ENCODE data around the gene TK1.

Gene TK1

GRCh38 chr17:78219396-78220150, 32.7 kb upstream of the TK1 start:
- DNase-seq (ENCODE audit: low read depth), result no peak

GRCh38 chr17:78214706-78215061, 27.8 kb upstream of the TK1 start:
- no peak for DNase-seq (ENCODE audit: low read depth)

GRCh38 chr17:78214016-78214705, 27.3 kb upstream of the TK1 start, which contains the start of gene BIRC5:
BIRC5 (plus strand) TSS chr17:78214253; CDS start chr17:78214317, 64 bp downstream.
- peak; percentile 85 for DNase-seq (ENCODE audit: low read depth)

GRCh38 chr17:78211032-78211431, 24.2 kb upstream of the TK1 start:
- no peak for DNase-seq (ENCODE audit: low read depth)

- no peak for DNase-seq (ENCODE audit: low read depth)
Measured at GRCh38 chr17:78210111-78210510, 23.3 kb upstream of the TK1 start.

- no peak for DNase-seq (ENCODE audit: low read depth)
Measured at GRCh38 chr17:78208486-78208885, 21.6 kb upstream of the TK1 start.

- DNase-seq (ENCODE audit: low read depth), result no peak
Measured at GRCh38 chr17:78206298-78206697, 19.4 kb upstream of the TK1 start.

- no peak for DNase-seq (ENCODE audit: low read depth)
Measured at GRCh38 chr17:78205124-78205775, 18.4 kb upstream of the TK1 start.

GRCh38 chr17:78204387-78205123, 17.7 kb upstream of the TK1 start:
- DNase-seq (ENCODE audit: low read depth), result no peak

- no peak for DNase-seq (ENCODE audit: low read depth)
Measured at GRCh38 chr17:78202666-78203065, 15.8 kb upstream of the TK1 start.

- no peak for DNase-seq (ENCODE audit: low read depth)
Measured at GRCh38 chr17:78200451-78200850, 13.6 kb upstream of the TK1 start.

- no peak for DNase-seq (ENCODE audit: low read depth)
Measured at GRCh38 chr17:78197147-78197832, 10.4 kb upstream of the TK1 start.

- DNase-seq (ENCODE audit: low read depth), result no peak
Measured at GRCh38 chr17:78196716-78197115, 9.9 kb upstream of the TK1 start.

GRCh38 chr17:78185981-78186691, 716 bp downstream of the TK1 start:
- no peak for DNase-seq (ENCODE audit: low read depth)

GRCh38 chr17:78184868-78185267, 2.0 kb downstream of the TK1 start:
- no peak for DNase-seq (ENCODE audit: low read depth)

GRCh38 chr17:78184351-78184750, 2.5 kb downstream of the TK1 start:
- no peak for DNase-seq (ENCODE audit: low read depth)

GRCh38 chr17:78183916-78184315, 2.9 kb downstream of the TK1 start:
- DNase-seq (ENCODE audit: low read depth), result no peak

GRCh38 chr17:78182504-78182903, 4.3 kb downstream of the TK1 start:
- no peak for DNase-seq (ENCODE audit: low read depth)

GRCh38 chr17:78180508-78180907, 6.3 kb downstream of the TK1 start:
- DNase-seq (ENCODE audit: low read depth), result no peak

- no peak for DNase-seq (ENCODE audit: low read depth)
Measured at GRCh38 chr17:78180083-78180482, 6.8 kb downstream of the TK1 start.

- DNase-seq (ENCODE audit: low read depth), result no peak
Measured at GRCh38 chr17:78179372-78179771, 7.5 kb downstream of the TK1 start.

Data from activated T-cell treated with anti-CD3 and anti-CD28 coated beads for 24 hours (primary cell).